ENCODE measurements around the gene SPOCK3. TPM values are rescaled to one million over a fixed set of nuclear protein-coding genes. Genes with fewer than 3 reads are reported as not detected.

SPOCK3 gene
- total RNA-seq, 1 experiment from 2014 or later: 1.9 TPM

DNA sequence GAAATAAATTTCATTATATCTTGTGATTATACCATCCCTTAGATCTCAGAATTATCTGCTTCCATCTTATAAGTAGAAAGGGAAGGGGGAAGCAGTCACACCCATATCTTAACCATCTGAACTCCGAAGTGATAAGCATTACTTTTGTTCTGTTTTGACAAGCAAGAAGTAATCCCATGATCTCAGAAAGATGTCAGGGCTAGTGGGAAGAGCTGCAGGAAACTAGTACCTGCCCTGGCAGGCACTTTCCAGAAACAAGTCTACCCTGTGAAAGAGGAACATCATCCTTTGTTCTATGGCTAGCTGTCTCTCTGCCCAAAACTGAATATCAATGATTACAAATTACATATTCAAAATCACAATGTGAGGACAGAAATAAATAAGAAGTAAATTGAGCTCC, 244.4 kb downstream of the SPOCK3 start:
- POLR2A ChIA-PET (ENCODE audit: unreplicated experiment): no interaction called here
- ATAC-seq (no peak), DNase-seq (no peak)
- no peaks in the 10 kb centered on the region for H3K27me3 ChIP-seq (ENCODE audit: low read length)
- no peaks in the 10 kb centered on the region for H3F3A ChIP-seq (ENCODE audit: low read length, unreplicated experiment)
- no peaks in the 10 kb centered on the region for H3K79me2 ChIP-seq (ENCODE audit: low read length)
- H3K4me3 ChIP-seq (ENCODE audit: low read length): no peak overlapping the region
- no peaks in the 10 kb centered on the region for H4K20me1 ChIP-seq (ENCODE audit: low read length)
- no peaks in the 10 kb centered on the region for H3K4me1 ChIP-seq (ENCODE audit: insufficient read depth, low read length)
- no peak overlapping the region for H3K9ac ChIP-seq (ENCODE audit: low read length)
- no TSS peak for BruUV-seq (replicated peaks)
- no peaks in the 10 kb centered on the region for H3K36me3 ChIP-seq (ENCODE audit: low read depth, low read length)
- no peak overlapping the region for H3K4me2 ChIP-seq (ENCODE audit: low read length)
- CTCF ChIA-PET: no interaction called here
- no peak overlapping the region for H2AFZ ChIP-seq (ENCODE audit: low read length)
- no peaks in the 10 kb centered on the region for H3K9me2 ChIP-seq (replicated peaks; ENCODE audit: low read length)
- H3K9me3 ChIP-seq (ENCODE audit: low read length): no peaks in the 10 kb centered on the region
- no peak overlapping the region for H3K27ac ChIP-seq (ENCODE audit: low read length)
- intact Hi-C loops (cut with micrococcal nuclease): no loop called here
- TF ChIP-seq EZH2 (IDR thresholded peaks at IDR 0.05; ENCODE audit: low read length, unreplicated experiment) (no peak), EZH2phosphoT487 (IDR thresholded peaks at IDR 0.05; ENCODE audit: borderline replicate concordance, low read length) (no peak)
- TF ChIP-seq, protein P1, sequence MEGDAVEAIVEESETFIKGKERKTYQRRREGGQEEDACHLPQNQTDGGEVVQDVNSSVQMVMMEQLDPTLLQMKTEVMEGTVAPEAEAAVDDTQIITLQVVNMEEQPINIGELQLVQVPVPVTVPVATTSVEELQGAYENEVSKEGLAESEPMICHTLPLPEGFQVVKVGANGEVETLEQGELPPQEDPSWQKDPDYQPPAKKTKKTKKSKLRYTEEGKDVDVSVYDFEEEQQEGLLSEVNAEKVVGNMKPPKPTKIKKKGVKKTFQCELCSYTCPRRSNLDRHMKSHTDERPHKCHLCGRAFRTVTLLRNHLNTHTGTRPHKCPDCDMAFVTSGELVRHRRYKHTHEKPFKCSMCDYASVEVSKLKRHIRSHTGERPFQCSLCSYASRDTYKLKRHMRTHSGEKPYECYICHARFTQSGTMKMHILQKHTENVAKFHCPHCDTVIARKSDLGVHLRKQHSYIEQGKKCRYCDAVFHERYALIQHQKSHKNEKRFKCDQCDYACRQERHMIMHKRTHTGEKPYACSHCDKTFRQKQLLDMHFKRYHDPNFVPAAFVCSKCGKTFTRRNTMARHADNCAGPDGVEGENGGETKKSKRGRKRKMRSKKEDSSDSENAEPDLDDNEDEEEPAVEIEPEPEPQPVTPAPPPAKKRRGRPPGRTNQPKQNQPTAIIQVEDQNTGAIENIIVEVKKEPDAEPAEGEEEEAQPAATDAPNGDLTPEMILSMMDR (conservative IDR thresholded peaks at IDR 0.05; ENCODE audit: low read depth, low read length): no peak

DNA sequence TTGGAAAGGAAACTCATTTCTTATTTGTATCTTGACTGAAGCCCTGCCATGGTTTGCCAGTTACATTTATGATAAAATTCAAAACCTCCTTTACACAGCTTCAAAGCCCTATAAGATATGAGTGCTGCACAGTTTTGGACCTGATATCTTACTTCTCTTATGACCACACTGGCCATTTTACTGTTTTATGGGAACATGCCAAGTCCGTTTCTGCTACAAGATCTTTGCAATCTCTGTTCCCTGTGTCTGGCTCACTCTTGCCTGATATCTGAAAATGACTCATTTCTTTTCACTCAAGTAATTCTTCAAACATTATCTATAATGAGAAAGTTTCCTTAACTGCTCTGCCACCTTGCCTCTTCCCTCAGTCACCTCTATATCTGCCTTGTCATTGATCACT, 247.3 kb downstream of the SPOCK3 start:
- no TSS peak for BruUV-seq (replicated peaks)
- ChIA-PET CTCF (no interaction called here), POLR2A (ENCODE audit: unreplicated experiment) (no interaction called here)
- no peaks in the 10 kb centered on the region for H3K27me3 ChIP-seq (ENCODE audit: low read length)
- no peaks in the 10 kb centered on the region for H3K9me3 ChIP-seq (ENCODE audit: low read length)
- H3K36me3 ChIP-seq (ENCODE audit: low read depth, low read length): no peaks in the 10 kb centered on the region
- H3K4me2 ChIP-seq (ENCODE audit: low read length): no peak overlapping the region
- no peak overlapping the region for H3K9ac ChIP-seq (ENCODE audit: low read length)
- TF ChIP-seq EZH2 (IDR thresholded peaks at IDR 0.05; ENCODE audit: low read length, unreplicated experiment) (no peak), EZH2phosphoT487 (IDR thresholded peaks at IDR 0.05; ENCODE audit: borderline replicate concordance, low read length) (no peak)
- ATAC-seq (no peak), DNase-seq (no peak)
- no peaks in the 10 kb centered on the region for H3K79me2 ChIP-seq (ENCODE audit: low read length)
- no peak overlapping the region for H3K4me3 ChIP-seq (ENCODE audit: low read length)
- H4K20me1 ChIP-seq (ENCODE audit: low read length): no peaks in the 10 kb centered on the region
- no peaks in the 10 kb centered on the region for H3K9me2 ChIP-seq (replicated peaks; ENCODE audit: low read length)
- H3K27ac ChIP-seq (ENCODE audit: low read length): no peak overlapping the region
- no peaks in the 10 kb centered on the region for H3K4me1 ChIP-seq (ENCODE audit: insufficient read depth, low read length)
- intact Hi-C loops (cut with micrococcal nuclease): no loop called here
- no peaks in the 10 kb centered on the region for H3F3A ChIP-seq (ENCODE audit: low read length, unreplicated experiment)
- H2AFZ ChIP-seq (ENCODE audit: low read length): no peak overlapping the region

DNA sequence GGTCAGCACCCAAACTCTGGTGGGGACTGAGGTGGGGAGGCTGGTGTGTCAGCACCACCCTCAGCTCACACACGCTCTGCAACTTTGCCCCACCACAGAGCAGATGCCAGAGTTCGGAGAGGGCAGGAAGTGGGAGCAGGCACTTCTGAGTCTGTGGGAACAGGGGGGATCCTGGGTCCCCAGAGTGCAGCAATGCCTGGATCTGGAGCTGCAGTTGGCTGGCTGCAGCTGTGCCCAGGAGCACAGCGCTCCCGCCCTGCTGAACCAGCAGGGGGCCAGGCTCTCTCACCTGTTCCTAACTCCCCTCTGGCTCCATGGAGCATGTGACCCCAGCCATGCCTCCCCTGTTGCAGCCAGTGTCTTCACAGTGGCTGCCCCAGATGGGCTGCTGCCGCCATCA, 252.4 kb downstream of the SPOCK3 start:
- no TSS peak for BruUV-seq (replicated peaks)
- Histone ChIP-seq H3K9me3 (ENCODE audit: low read length) (no peaks in the 10 kb centered on the region), H3K4me2 (ENCODE audit: low read length) (no peak overlapping the region), H3K79me2 (ENCODE audit: low read length) (no peaks in the 10 kb centered on the region), H3K27me3 (ENCODE audit: low read length) (no peaks in the 10 kb centered on the region), H2AFZ (ENCODE audit: low read length) (no peak overlapping the region), H3K4me1 (ENCODE audit: insufficient read depth, low read length) (no peaks in the 10 kb centered on the region), H3K27ac (ENCODE audit: low read length) (no peak overlapping the region), H3K36me3 (ENCODE audit: low read depth, low read length) (no peaks in the 10 kb centered on the region), H3K4me3 (ENCODE audit: low read length) (no peak overlapping the region), H3K9me2 (replicated peaks; ENCODE audit: low read length) (no peaks in the 10 kb centered on the region), H3K9ac (ENCODE audit: low read length) (no peak overlapping the region), H3F3A (ENCODE audit: low read length, unreplicated experiment) (no peaks in the 10 kb centered on the region), H4K20me1 (ENCODE audit: low read length) (no peaks in the 10 kb centered on the region)
- DNase-seq (no peak), ATAC-seq (no peak)
- TF ChIP-seq EZH2 (IDR thresholded peaks at IDR 0.05; ENCODE audit: low read length, unreplicated experiment): no peak
- TF ChIP-seq, protein P1 (conservative IDR thresholded peaks at IDR 0.05; ENCODE audit: low read depth, low read length): no peak
- no peak for TF ChIP-seq EZH2phosphoT487 (IDR thresholded peaks at IDR 0.05; ENCODE audit: borderline replicate concordance, low read length)
- CTCF ChIA-PET: no interaction called here
- POLR2A ChIA-PET (ENCODE audit: unreplicated experiment): no interaction called here
- intact Hi-C loops (cut with micrococcal nuclease): no loop called here

All from PC-3 (cell line).